Measurements from ENCODE around the gene ADGRV1. TPM values are rescaled to one million over a fixed set of nuclear protein-coding genes. Genes with fewer than 3 reads are reported as not detected.
"Not testable (repeated sequence)": the region's sequence is repeated elsewhere in the genome, so short reads cannot be mapped to it uniquely, and the experiment has no call there.

The ADGRV1 gene
- total RNA-seq, 2 experiments from 2014 or later = not detected

DNA sequence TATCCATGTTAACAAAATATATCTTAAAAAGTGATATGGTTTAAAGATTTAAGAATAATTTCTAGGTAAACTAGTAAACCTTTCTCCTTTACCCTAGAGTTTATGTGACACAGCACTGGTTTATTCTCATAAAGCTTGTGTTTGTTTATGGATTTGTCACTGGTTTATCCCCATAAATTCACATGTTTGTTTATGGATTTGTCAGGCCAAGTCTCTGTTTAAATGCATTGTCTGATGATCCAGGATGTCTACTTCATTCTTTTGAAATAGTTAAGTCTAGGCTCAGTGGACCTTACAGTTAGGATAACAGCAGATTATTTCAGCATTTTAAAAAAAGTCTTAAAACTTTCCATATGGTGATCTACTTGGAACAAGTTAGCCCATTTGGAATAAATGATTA, 490.5 kb downstream of the ADGRV1 start:
- ChIA-PET CTCF (ENCODE audit: unreplicated experiment) (no interaction called here), POLR2A (interaction anchor here (0.5 kb wide), 1 partner anchor 9 kb away, joined by 4 read pairs; no protein-coding TSS in a partner anchor)
- no peaks in the 10 kb centered on the region for H3K36me3 ChIP-seq (ENCODE audit: insufficient read depth, low read length)
- H3K4me2 ChIP-seq (ENCODE audit: low read length) = no peak overlapping the region
- intact Hi-C loops (cut with micrococcal nuclease; ENCODE audit: unreplicated experiment) = no loop called here
- no TSS peak for BruUV-seq (replicated peaks)
- no peak overlapping the region for H2AFZ ChIP-seq (ENCODE audit: low read length)
- no peak overlapping the region for H3K27ac ChIP-seq (ENCODE audit: low read depth, low read length, poor library complexity, severe bottlenecking)
- no peaks in the 10 kb centered on the region for H3K4me1 ChIP-seq (ENCODE audit: insufficient read depth, low read length, poor library complexity, severe bottlenecking)
- DNase-seq (ENCODE audit: low spot score) = no peak
- no peak for TF ChIP-seq EZH2phosphoT487 (IDR thresholded peaks at IDR 0.05; ENCODE audit: borderline replicate concordance, low read depth, low read length)
- TF ChIP-seq CTCF (conservative IDR thresholded peaks at IDR 0.05; ENCODE audit: low read length) = no peak
- H3K9me3 ChIP-seq (ENCODE audit: low read length) = no peaks in the 10 kb centered on the region
- no peaks in the 10 kb centered on the region for H3K9me2 ChIP-seq (ENCODE audit: insufficient read depth, low read length)
- no peaks in the 10 kb centered on the region for H4K20me1 ChIP-seq (ENCODE audit: insufficient read depth, low read length)
- H3K79me2 ChIP-seq (ENCODE audit: insufficient read depth, low read depth, low read length) = no peaks in the 10 kb centered on the region
- H3K4me3 ChIP-seq (ENCODE audit: low read depth, low read length, poor library complexity, severe bottlenecking) = no peak overlapping the region

DNA sequence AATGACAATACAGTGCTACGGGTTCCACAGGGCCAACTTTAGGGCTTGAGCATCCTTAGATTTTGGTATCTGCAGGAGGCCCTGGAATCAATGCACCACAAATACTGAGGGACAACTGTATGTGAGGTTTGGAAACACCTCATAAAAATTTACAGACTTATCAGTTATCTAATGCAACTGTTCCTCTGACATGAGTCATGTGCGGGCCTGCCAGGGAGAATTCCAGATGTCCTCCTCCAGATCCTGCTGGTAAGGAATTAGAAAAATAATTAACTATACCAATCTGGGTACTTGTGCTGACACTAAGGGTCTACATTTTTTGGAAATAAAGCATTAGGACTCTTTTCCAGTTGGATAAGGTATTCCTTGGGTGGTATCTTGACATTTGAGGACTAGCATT, 491.2 kb downstream of the ADGRV1 start:
- H3K4me1 ChIP-seq (ENCODE audit: insufficient read depth, low read length, poor library complexity, severe bottlenecking) = no peaks in the 10 kb centered on the region
- TF ChIP-seq EZH2phosphoT487 (IDR thresholded peaks at IDR 0.05; ENCODE audit: borderline replicate concordance, low read depth, low read length) (no peak), CTCF (conservative IDR thresholded peaks at IDR 0.05; ENCODE audit: low read length) (no peak)
- H3K36me3 ChIP-seq (ENCODE audit: insufficient read depth, low read length) = no peaks in the 10 kb centered on the region
- H3K9me2 ChIP-seq (ENCODE audit: insufficient read depth, low read length) = no peaks in the 10 kb centered on the region
- POLR2A ChIA-PET = interaction anchor here (1.1 to 1.6 kb wide), 2 partner anchors 10 to 57 kb away, joined by 3 to 4 read pairs; no protein-coding TSS in a partner anchor
- CTCF ChIA-PET (ENCODE audit: unreplicated experiment) = no interaction called here
- DNase-seq (ENCODE audit: low spot score) = no peak
- BruUV-seq (replicated peaks) = no TSS peak
- H3K4me2 ChIP-seq (ENCODE audit: low read length) = no peak overlapping the region
- no peak overlapping the region for H2AFZ ChIP-seq (ENCODE audit: low read length)
- intact Hi-C loops (cut with micrococcal nuclease; ENCODE audit: unreplicated experiment) = no loop called here
- no peaks in the 10 kb centered on the region for H3K9me3 ChIP-seq (ENCODE audit: low read length)
- H3K4me3 ChIP-seq (ENCODE audit: low read depth, low read length, poor library complexity, severe bottlenecking) = no peak overlapping the region
- H3K27ac ChIP-seq (ENCODE audit: low read depth, low read length, poor library complexity, severe bottlenecking) = no peak overlapping the region
- H4K20me1 ChIP-seq (ENCODE audit: insufficient read depth, low read length) = no peaks in the 10 kb centered on the region
- H3K79me2 ChIP-seq (ENCODE audit: insufficient read depth, low read depth, low read length) = no peaks in the 10 kb centered on the region

GRCh38 chr5:91052411-91052810, 493.8 kb downstream of the ADGRV1 start:
- H3K79me2 ChIP-seq (ENCODE audit: insufficient read depth, low read depth, low read length); CTCF ChIA-PET (ENCODE audit: unreplicated experiment); H3K9me3 ChIP-seq (ENCODE audit: low read length); H4K20me1 ChIP-seq (ENCODE audit: insufficient read depth, low read length); H3K4me2 ChIP-seq (ENCODE audit: low read length); H3K4me1 ChIP-seq (ENCODE audit: insufficient read depth, low read length, poor library complexity, severe bottlenecking); H3K27ac ChIP-seq (ENCODE audit: low read depth, low read length, poor library complexity, severe bottlenecking); H3K9me2 ChIP-seq (ENCODE audit: insufficient read depth, low read length); DNase-seq (ENCODE audit: low spot score); H3K36me3 ChIP-seq (ENCODE audit: insufficient read depth, low read length); H3K4me3 ChIP-seq (ENCODE audit: low read depth, low read length, poor library complexity, severe bottlenecking); intact Hi-C loops (cut with micrococcal nuclease; ENCODE audit: unreplicated experiment); BruUV-seq (replicated peaks); H2AFZ ChIP-seq (ENCODE audit: low read length); POLR2A ChIA-PET: not testable (repeated sequence)
